T-helper 2 cell (primary cell): ENCODE data around the gene TP53AIP1.

Source experiments
- DNase-seq, 5 experiments: peaks; one replicate each; pipeline versions ENCODE4 v3.0.0 to v3.0.0-alpha.2; 2012 to 2022
- total RNA-seq, 2 donors: gene quantifications; one replicate each; lab custom pipeline; 2026; lab: John Stamatoyannopoulos, UW

TP53AIP1 gene
- 0 to 0.07 reads per million in 2 donors for total RNA-seq

- no peak for DNase-seq
Observed at GRCh38 chr11:128942817-128943427, at the start of gene TP53AIP1. TSS of gene TP53AIP1 (minus strand) at chr11:128942871. CDS start at chr11:128937818, 5,053 bp downstream.

GRCh38 chr11:128988242-128988970 is 45.7 kb upstream of the TP53AIP1 start:
- DNase-seq: no peak

GRCh38 chr11:128985880-128986279 is 43.2 kb upstream of the TP53AIP1 start:
- peak in 1 of 5 experiments; percentile 68 for DNase-seq

- DNase-seq: no peak
Observed at GRCh38 chr11:128983023-128983422, 40.4 kb upstream of the TP53AIP1 start.

GRCh38 chr11:128981254-128981653 is 38.6 kb upstream of the TP53AIP1 start:
- DNase-seq: no peak

DNA sequence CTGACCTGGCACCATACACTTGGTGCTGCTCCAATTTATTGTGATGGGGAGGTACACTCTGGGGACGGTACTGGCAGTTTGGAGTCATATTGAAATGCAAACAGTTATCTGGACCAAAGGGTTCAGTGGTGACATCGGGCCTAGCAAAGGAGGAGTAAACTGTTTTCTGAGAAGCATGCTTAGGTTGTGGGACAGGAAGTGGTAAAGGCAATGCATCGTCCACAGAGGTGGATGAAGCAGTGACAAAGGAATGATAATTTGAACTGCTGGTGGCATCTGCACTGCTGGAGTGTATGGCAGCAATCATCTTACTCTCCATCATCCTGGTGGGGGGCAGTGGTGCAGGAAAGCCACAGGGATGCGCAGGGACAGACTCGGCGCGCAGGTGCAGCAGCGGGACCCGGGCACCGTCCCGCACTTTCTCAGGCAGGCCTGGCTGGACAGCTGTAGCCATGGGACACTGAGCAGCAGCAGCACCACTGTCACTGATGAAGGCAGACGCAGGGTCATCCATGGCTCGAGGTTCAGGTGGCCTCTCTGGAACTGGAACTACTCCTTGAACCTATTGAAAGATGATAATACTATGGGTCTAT is 28.0 kb upstream of the TP53AIP1 start:
- peak in 1 of 5 experiments; percentile 86 for DNase-seq

DNA sequence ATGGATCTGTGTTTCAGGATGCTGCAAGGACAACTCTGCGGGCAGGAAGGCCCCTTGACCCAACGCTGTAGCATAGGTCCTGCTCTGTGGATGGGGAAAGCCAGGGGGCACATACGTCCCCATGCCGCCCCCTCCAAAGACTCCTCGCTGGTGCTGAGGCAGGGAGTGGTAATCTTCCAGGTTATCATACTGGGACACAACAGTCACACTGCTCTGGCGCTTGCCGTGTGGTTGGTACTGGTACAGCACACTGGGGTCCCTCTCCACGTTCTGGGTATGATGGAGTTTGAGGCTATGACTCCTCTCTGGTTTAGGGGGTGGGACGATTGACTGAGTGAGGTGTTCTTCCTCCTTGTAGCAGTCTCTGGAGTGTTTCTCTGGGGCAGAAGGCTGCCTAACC is 26.2 kb upstream of the TP53AIP1 start:
- DNase-seq: no peak

GRCh38 chr11:128967578-128967977 is 24.9 kb upstream of the TP53AIP1 start:
- DNase-seq: no peak

DNA sequence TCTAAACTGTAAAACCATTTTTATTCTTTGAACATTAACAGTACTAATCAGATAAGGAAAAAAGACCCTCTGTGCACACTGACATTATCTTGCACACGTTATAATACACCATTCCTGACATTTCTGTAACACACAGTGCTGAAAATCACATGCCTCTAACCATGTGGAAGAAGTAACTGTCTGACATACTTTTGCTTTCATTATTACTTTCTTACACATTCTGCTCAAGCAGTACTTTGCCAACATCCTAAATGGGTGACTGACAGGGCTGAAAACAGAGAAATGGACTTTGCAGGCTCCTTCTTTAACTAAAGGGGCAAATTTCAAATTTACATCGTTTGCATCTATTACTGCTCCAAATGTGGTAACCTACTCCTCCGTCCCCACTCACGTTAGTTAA is 22.8 kb upstream of the TP53AIP1 start:
- DNase-seq: peak in 1 of 5 experiments; percentile 73

DNA sequence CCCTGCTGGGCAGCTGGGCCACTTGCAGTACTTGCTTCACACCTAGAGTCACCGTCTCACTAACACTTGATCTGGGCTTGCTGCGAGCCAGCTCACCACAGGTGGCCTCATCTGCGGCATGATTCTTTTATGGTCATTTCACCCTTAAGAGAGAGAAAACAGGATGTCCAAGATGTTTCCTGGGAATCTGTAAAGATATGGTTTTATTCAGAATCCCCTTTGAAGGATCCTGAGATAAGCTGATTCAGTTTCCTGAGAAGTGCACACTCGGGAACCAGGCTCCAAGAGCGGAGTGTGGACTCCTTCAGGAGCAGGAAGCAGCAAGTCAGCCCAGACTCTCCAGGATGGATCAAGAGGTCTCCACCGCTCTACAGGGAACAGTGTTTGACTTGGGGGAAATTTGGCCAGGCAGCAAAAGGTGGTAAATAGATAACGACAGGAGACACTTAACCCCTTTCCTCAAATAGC is 21.8 kb upstream of the TP53AIP1 start:
- no peak for DNase-seq

DNA sequence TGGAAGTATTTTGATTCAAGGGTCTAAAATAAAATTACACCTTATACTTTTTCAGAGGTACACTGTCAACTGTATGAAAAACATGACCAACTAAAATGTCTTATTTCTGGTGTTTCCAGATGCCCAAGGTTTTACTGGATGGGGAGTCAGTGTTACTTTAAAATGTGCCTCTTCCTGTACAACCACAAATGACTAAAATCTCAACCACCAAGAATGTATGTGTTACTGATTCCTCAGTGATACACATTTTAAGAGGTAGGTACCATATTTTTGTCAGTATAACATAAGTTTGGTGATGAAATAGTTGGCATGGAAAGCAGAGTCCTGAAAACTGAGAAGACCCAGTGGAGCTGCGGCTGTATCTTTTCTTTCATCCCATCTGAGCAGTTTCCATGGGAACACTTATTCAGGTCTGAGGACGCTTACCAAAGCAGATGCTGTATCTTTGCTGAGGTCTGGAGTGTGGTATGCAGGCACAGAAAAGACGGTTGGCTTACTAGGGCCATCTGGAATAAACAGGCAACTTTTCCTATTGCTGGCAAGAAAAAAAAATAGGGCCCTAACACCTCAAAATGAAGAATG is 21.2 kb upstream of the TP53AIP1 start:
- DNase-seq: peak in 1 of 5 experiments; percentile 90

DNA sequence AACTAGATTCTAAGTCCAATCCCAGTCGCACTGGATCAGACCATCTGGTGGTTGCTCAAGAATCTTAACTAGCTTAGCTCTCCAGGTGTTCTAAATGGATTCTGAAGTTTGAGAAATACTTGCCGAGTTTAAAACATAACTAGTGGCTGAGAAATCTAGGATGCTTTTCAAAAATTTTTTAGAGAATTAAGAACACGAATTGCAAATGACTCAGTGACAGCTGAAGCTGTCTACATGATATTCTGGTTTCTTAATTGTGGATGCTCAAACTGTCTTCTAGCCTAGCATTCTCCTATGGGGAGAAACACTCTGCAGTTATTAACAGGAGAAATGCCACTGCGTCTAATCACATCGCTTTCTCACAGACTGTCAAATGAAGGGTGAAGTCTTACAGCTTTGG is 20.2 kb upstream of the TP53AIP1 start:
- no peak for DNase-seq

DNA sequence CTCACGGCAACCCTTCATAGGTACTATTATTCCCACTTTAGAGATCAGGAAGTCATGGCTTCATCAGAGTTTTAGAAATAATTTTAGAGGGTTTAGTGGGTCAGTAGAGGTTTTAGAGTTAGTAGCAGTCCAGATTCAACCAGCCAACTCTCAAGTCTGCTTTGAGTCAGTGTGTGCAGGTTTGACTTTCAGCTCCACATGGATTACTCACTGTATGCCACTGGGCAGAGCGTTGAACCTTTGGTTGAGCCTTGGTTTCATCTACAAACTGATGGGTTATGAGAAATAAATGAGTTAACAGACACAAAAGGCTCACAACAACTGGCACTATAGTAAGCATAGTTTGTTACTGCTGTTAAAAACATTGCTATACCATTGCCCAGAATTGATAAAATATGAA is 19.0 kb upstream of the TP53AIP1 start:
- no peak for DNase-seq

DNA sequence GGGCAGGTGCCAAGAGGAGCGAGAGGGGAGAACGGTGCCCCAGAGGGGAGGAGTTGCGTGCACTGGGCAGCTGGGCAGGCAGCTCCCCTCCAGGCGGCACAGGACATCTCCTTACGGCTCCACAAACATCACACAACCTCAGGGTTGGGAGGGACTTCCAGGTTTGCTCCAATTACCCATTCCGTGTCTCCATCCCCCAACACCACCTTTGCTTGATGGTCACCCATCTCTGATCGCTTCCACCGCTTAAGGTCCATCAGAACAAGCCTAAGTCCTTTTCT is 14.5 kb upstream of the TP53AIP1 start:
- DNase-seq: no peak

DNA sequence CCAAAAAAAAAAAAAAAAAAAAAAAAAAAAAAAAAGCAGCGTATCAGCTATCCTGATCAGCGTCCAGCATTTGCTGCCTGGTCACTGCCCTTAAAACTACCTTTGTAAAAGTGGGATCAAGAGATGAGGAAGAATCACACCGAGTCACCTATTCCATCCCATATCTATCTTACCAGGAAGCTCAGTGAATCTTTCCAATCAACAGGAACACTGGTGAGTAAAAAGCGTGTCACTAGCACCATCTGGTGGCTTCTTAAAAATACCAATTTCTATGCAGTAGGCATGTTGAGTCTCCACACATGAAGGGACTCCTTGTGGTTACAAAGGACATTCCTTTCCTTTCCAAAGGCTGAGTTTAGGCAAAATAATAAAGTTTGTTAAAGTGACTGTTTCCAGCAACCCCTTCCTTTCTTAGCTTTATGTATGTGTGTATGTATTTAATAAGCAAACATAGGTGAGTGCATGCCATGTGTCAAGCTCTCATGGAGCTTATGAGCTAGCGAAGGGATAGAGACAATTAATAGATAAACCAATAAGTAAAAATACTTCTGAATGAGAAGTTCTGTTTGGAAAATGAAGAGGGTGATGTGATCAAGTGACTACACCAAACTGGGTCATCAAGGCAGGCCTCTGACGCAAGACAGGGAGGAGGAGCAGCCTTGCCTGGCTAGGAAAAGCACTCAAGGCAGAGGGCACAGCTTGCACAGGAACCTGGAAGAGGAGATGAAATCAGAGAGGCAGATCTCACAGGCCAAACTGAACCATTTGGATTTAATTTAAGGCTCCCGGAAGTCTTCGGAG is 13.9 kb upstream of the TP53AIP1 start:
- DNase-seq: peak in 2 of 5 experiments; percentile 15 to 31

GRCh38 chr11:128955636-128956035 is 13.0 kb upstream of the TP53AIP1 start:
- DNase-seq: no peak

DNA sequence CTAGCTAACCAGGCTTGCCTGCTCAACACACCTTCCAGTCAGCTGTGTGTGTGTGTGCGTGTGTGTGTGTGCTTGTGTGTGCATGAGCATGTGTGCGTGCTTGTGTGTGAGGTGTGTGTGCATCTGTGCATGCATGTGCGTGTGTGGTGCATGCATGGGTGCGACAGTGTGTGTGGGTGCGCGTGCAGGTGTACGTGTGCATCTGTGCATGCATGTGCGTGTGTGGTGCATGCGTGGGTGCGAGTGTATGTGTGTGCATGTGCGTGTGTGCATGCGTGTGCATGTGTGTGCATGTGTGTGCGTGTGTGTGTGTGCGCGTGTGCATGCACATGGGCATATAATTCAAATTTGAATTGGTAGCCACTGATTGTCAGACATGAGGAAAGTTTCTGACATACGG is 10.5 kb upstream of the TP53AIP1 start:
- no peak for DNase-seq

- no peak for DNase-seq
Observed at GRCh38 chr11:128949791-128950454, 7.3 kb upstream of the TP53AIP1 start.

DNA sequence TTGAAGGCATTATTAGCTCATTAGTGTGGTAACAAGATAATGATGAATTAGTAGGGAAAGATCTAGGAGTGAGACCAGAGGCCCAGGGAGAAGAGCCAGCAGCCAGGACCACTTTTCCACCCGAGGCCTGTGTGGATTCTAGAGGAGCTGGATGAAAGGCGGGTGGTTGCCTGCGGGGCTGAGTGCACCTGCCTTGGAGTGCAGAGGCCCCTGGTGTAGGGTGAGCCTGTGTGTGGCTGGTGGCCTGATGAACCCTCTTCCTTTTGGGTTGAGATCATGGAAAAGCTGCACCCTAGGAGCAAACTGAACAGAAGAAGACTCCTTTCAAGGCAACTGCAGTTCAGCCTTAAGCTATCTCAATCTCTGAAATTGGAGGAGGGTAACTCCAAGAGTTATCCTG is 5.9 kb upstream of the TP53AIP1 start:
- DNase-seq: no peak

GRCh38 chr11:128947773-128948172 is 5.1 kb upstream of the TP53AIP1 start:
- no peak for DNase-seq

- no peak for DNase-seq
Observed at GRCh38 chr11:128946648-128947047, 4.0 kb upstream of the TP53AIP1 start.

DNA sequence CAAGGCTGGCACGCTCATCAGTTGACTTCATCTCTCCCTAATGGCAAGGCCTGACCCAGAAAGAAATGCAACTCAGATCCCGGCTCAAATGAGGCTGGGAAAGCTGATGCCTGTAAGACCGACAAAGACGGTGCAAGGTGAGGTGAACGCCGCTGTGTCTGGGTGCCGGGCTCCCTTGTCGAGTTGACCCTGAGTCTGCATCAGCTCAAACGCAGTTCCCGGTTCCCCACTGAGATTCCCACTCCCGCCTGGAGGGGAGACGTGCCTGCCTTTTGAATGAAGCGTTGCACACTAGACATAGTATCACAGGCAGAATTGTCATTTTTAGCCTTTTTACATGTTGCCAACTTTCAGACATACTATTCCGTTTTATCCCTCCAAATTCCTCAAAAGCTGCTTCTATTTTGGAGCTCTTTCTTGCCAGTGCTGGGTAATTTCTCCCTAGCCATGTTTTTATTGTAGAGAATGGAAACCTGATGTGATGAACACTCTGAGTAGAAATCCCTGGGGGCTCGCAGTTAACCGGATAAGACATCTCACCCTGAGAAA is 831 bp upstream of the TP53AIP1 start:
- DNase-seq: no peak
